NCI-H446 (cell line): ENCODE data around the gene MYCL.
"Not testable (repeated sequence)": the region's sequence is repeated elsewhere in the genome, so short reads cannot be mapped to it uniquely, and the experiment has no call there.

Experiments
- DNase-seq, 2 experiments: peaks; one replicate each; lab custom pipeline; 2025; lab: John Stamatoyannopoulos, UW

Gene MYCL

DNA sequence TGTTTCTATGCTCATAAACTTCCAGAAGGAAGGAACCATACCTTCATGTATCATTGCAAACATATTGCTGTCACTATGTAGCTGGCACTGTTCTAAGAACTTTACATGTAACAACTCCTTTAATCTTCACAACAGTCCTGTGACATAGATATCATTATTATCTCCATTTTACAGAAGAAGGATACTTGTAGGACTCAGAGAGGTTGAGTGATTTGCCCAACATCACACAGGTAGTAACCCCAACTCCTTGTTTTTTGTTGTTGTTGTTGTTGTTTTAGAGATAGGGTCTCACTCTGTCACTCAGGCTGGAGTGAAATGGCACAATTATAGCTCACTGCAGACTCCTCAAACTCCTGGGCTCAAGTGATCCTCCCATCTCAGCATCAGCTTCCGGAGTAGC lies 10.8 kb downstream of the MYCL start:
- no peak for DNase-seq

- no peak for DNase-seq
Measured at GRCh38 chr1:39890273-39890672, 11.4 kb downstream of the MYCL start.

DNA sequence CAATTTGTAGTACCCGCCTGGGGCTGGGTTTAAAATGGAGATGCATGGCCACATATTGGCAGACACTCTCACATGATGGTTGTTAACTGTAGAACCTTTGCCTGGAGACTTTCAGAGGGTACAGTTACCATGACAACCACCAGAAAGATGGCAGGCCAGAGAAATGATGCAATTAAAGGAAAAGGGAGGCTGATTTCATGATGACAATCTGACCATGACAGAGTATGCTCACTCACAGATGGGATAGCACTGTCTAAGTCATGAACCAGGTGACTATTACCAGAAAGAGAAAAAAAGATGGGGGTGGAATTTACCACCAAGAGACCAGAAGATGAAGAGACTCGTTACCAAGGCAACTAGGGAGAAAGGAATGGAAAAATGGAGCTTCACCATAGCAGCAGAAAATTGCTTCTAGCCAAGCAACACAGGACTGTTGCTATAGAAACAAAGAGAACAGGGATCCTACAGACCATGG lies 14.9 kb downstream of the MYCL start:
- peak in 1 of 2 experiments; percentile 28 for DNase-seq

DNA sequence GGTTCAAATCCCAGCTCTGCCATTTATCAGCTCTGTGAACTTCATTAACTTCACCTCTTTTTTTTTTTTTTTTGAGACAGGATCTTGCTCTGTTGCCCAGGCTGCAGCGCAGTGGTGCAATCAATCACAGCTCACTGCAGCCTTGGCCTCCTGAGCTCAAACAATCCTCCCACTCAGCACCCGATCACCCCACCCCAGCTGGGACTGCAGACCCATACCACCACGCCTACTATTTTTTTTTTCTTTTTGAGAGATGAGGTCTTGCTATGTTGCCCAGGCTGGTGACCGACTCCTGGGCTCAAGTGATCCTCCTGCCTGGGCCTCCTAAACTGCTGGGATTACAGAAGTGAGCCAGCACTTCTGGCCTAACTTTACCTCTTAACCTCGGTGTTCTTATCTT lies 16.2 kb downstream of the MYCL start:
- DNase-seq, result no peak

DNA sequence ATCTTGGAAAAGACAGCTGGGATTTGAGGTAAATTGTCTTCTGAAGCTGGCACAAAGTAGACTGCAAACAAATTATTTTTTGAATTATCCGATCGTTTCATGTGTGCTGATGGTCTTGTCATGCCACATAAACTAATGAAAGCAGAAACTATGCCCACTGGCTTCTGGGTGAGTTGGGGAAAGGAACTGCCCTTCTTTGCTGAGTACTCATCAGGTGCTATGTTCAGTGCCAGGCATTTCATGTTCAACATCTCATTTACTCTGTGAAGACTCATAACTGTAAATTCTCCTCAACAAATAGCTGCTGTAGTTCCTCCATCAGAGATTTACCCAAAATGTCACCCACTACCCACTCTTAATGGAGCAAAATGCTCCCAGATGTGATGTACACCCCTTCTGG lies 19.6 kb downstream of the MYCL start:
- DNase-seq, result no peak

DNA sequence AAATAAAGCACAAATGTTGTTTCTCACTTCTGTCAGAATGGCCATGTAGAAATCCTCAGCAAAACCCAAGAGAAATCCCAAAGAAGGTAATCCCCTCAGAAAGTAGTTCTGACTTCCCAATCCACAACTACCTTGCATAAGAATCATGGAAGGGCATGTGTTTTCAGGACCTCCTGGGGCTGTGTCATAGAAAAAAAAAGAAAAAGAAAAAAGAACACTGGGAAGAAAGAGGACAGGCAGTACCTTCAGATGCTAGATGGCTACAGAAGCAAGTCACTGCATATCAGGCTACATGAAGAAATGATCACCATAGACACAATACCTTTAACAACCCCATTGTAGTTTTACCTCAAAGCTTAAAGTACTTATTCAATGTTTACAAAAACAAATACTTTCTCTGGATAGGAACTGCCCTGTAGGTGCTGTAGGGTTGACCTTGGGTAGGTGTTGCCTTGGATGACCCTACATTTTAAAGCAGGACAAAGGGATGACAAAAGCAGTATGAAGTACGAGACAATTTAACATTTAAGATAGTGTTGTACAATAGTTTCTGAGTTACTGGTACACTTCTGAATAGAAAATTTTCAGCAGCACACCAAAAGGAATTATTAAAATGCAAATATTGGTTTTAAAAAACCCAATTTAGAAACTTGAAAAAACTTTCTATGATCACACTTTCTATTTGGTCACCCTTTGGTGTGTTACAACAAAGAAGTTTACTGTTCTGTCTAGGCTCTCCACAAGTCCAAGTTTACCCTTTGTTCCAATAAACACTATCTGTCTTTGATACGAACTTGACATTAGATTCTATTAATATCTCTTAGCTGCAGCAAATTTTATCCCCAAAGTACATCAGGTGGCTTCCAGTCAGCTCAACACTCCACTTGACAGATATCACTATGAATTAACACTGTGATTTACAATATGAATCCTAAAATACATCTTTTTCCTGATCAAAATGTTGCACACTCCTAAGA lies 23.4 kb downstream of the MYCL start:
- DNase-seq, result no peak

GRCh38 chr1:39877231-39877778 lies 24.4 kb downstream of the MYCL start:
- no peak for DNase-seq

GRCh38 chr1:39876144-39876543 lies 25.6 kb downstream of the MYCL start:
- no peak for DNase-seq

DNA sequence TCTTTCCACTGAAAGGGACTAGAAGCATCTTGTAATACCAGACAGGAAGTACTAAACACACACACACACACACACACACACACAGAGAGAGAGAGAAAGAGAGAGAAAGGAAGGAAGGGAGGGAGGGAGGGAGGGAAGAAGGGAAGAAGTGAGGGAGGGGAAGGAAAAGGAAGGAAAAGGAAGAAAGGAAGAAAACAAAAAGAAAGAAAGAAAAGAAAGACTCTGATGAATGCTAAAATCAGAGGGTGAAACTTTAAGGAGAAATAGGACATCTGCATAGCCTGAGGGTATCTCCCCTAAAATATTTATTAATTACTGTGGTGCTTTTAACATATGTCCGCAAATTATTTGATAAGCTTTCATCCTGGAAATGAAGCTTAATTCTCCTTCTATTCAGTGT lies 29.0 kb downstream of the MYCL start:
- DNase-seq, result no peak

- no peak for DNase-seq
Measured at GRCh38 chr1:39871796-39872195, 29.9 kb downstream of the MYCL start.

- not testable (repeated sequence) for DNase-seq
Measured at GRCh38 chr1:39871043-39871442, 30.7 kb downstream of the MYCL start.

- DNase-seq, result not testable (repeated sequence)
Measured at GRCh38 chr1:39869538-39870112, 32.1 kb downstream of the MYCL start.

DNA sequence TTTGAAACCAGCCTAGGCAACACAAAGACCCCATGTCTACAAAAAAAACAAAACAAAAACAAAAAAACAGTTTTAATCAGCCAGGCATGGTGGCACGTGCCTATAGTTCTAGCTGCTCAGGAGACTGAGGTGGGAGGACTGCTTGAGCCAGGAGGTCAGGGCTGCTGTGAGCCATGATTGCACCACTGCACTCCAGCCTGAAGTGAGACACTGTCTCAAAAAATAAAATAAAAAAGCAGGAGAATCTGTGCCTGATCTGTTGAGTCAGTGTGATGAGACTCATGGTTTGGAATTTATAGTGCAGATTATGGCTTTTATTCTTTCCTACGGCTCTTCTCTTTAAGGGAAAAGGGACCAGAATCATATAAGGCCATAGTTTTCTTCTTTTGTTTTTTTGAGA lies 35.0 kb downstream of the MYCL start:
- DNase-seq, result no peak

- DNase-seq, result no peak
Measured at GRCh38 chr1:39865762-39866161, 36.0 kb downstream of the MYCL start.

GRCh38 chr1:39863177-39863576 lies 38.5 kb downstream of the MYCL start:
- DNase-seq, result no peak

DNA sequence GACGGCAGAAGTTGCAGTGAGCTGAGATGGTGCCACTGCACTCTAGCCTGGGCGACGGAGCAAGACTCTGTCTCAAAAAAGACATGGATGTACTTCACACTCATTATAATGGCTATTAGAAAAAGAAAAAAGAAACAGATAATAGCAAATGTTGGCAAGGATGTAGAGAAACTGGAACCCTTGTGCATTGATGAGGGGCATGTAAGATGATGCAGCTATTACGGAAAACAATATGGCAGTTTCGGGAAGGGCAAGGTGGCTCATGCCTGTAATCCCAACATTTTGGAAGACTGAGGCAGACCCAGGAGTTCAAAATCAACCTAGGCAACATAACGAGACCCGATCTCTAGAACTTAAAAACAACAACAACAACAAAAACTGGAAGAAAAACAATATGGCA lies 40.7 kb downstream of the MYCL start:
- no peak for DNase-seq

DNA sequence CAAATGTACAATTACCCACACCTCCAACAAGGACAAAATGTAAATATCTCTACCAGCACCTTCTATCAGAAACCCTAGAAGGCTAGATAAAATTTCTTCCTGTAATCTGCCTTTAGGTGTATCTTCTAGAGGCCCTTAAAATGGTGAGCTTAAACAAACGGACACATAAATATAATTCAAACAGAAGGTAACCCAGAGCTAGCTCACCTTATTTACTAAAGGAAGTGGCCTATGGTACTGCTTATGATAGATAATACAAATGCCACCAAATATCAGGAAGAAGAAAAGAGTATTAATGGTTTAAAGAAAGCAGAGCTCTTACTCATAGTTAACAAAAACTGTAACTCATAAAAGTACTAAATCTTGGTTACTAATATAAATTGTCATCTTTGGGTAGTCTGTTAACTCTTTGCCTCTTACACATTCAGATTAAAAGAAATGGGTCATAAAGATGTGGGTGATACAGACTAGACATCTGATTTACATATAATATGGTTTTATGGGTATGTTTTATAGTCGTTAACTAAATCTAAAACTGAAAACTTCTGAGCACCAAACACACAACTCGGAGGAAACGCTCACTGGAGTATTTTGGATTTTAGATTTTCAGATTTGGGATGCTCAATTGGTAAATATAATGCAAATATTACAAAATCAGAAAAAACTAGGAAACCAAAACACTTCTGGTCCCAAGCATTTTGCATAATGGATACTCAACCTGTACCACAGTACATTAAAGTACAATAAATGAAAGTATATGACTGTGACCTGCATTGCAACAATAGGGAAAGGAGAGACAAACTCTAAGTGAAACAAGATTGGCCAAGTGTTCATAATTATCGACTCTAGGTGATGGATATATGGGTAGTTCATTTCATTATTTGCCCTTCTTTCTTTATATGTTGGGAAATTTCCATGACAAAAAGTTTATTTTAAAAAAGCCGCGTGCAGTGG lies 41.6 kb downstream of the MYCL start:
- no peak for DNase-seq

GRCh38 chr1:39858315-39858714 lies 43.4 kb downstream of the MYCL start:
- no peak for DNase-seq

DNA sequence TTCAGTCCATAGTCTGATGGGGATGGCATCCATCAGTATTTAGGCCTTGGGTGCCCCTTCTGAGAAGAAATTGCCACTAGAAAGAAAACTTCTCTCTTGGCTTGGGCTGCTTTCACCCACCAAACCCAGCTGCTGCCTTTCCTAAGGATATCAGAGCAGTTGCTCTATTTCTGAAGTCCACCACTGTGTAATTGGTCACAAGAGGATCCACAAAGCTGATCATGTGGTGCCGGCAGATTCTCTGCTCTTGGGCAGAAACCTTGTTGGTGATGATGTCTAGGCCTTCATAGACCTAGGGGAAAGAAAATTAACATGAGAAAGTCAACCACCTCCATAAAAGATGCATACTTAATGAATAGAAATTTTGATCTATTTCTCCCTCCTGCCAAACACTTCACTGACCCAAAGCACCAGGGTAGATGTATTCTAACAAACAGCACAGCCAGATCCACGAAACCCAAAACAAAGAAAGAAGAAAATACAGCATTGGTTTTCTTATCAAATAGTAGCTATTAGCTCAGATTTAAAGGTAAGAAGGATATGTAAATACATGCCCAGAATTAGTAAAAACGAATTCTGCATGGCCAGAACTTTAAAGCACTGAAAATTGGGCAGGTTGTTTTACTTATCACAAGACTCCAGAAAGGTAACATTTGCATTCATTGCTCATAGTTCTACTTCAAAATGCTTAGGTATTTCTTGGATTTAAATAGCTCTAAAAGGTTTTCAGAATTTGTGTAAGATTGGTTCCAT lies 44.4 kb downstream of the MYCL start:
- DNase-seq, result no peak

DNA sequence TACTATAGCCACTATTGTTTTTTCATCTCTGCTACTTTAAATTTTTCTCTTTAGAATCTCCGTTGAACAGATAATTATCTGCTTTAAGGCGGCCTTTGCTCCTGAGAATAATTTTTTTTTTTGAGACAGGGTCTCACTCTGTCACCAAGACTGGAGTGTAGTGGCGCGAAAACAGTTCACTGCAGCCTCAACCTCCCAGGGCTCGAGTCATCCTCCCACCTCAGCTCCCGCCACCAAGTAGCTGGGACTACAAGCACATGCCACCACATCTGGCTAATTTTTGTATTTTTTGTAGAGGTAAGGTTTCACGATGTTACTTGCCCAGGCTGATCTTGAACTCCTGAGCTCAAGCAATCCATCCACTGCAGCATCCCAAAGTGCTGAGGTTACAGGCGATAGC lies 47.0 kb downstream of the MYCL start:
- no peak for DNase-seq

GRCh38 chr1:39854314-39854713 lies 47.4 kb downstream of the MYCL start:
- no peak for DNase-seq
